ENCODE measurements around the gene DUSP22. TPM values are rescaled to one million over a fixed set of nuclear protein-coding genes. Genes with fewer than 3 reads are reported as not detected.

Gene DUSP22
- total and polyA plus RNA-seq, 7 donors = 31.6 to 58.0 (median 49.7) TPM

- DNase-seq (no peak), ATAC-seq (no peak)
- intact Hi-C loops (cut with DNase I) = no loop called here
- Histone ChIP-seq H3K4me1 (peaks cover 10% of the 10 kb centered on the region), H3K36me3 (ENCODE audit: insufficient read depth in 1 of 2, low read depth in 1 of 2) (no peaks in the 10 kb centered on the region), H3K9me3 (no peaks in the 10 kb centered on the region), H3K27ac (no peak overlapping the region), H3K27me3 (ENCODE audit: insufficient read depth in 3 of 3, low read length in 2 of 3) (peaks cover 2 to 83% (median 18%) of the 10 kb centered on the region in 3 donors), H3K4me3 (no peak overlapping the region)
- no peak for TF ChIP-seq CTCF (IDR thresholded peaks at IDR 0.05)
- WGBS, 3 donors = 82 to 85% (median 84%) methylated on average over 7 of the region's 7 CpGs
Observed at GRCh38 chr6:389143-389542, 96.9 kb downstream of the DUSP22 start.

- Histone ChIP-seq H3K4me1 (peaks cover 10% of the 10 kb centered on the region), H3K36me3 (ENCODE audit: insufficient read depth in 1 of 2, low read depth in 1 of 2) (no peaks in the 10 kb centered on the region), H3K9me3 (no peaks in the 10 kb centered on the region), H3K27me3 (ENCODE audit: insufficient read depth in 3 of 3, low read length in 2 of 3) (peaks cover 2 to 88% (median 19%) of the 10 kb centered on the region in 3 donors), H3K27ac (no peak overlapping the region), H3K4me3 (no peak overlapping the region)
- intact Hi-C loops (cut with DNase I) = no loop called here
- no peak for DNase-seq
- 51 to 60% (median 56%) methylated on average over 8 of the region's 8 CpGs for whole genome bisulfite sequencing, 3 donors
- no peak for ATAC-seq
- no peak for TF ChIP-seq CTCF (IDR thresholded peaks at IDR 0.05)
Observed at GRCh38 chr6:389622-390021, 97.3 kb downstream of the DUSP22 start.

- Histone ChIP-seq H3K4me1 (peaks cover 10% of the 10 kb centered on the region), H3K36me3 (ENCODE audit: insufficient read depth in 1 of 2, low read depth in 1 of 2) (no peaks in the 10 kb centered on the region), H3K9me3 (no peaks in the 10 kb centered on the region), H3K27ac (no peak overlapping the region), H3K27me3 (ENCODE audit: insufficient read depth in 3 of 3, low read length in 2 of 3) (peaks cover 2 to 92% (median 22%) of the 10 kb centered on the region in 3 donors), H3K4me3 (peak overlapping the region; percentile 57)
- no peak for ATAC-seq
- WGBS, 3 donors = 1 to 2% (median 1%) methylated on average over 38 to 44 of the region's 44 CpGs
- DNase-seq = no peak
- no peak for TF ChIP-seq CTCF (IDR thresholded peaks at IDR 0.05)
- intact Hi-C loops (cut with DNase I) = no loop called here
Observed at GRCh38 chr6:390914-391558, 98.7 kb downstream of the DUSP22 start.

GRCh38 chr6:391559-392440 lies 99.5 kb downstream of the DUSP22 start, which contains the start of gene IRF4:
IRF4 (plus strand) TSS chr6:391752; CDS start chr6:393153, 1,401 bp downstream.
- ATAC-seq (peak in 3 of 4 donors; percentile 18 to 36 (median 25)), DNase-seq (peak in 1 of 2 donors; percentile 48)
- Histone ChIP-seq H3K4me3 (peak within 1 kb of the TSS; percentile 57), H3K36me3 (ENCODE audit: insufficient read depth in 1 of 2, low read depth in 1 of 2) (no peaks in the 10 kb centered on the region), H3K27me3 (ENCODE audit: insufficient read depth in 3 of 3, low read length in 2 of 3) (peaks cover 2 to 91% (median 20%) of the 10 kb centered on the region in 3 donors), H3K27ac (no peak within 1 kb of the TSS), H3K9me3 (no peaks in the 10 kb centered on the region), H3K4me1 (peaks cover 10% of the 10 kb centered on the region)
- intact Hi-C loops (cut with DNase I) = no loop called here
- WGBS, 3 donors = 0 to 1% (median 1%) methylated on average over 47 to 82 of the region's 82 CpGs
- TF ChIP-seq CTCF (IDR thresholded peaks at IDR 0.05) = no peak

Measured in psoas muscle (tissue), 8 donors.